Measurements from ENCODE around the gene DHRSX. TPM values are rescaled to one million over a fixed set of nuclear protein-coding genes. Genes with fewer than 3 reads are reported as not detected.

The DHRSX gene
- total RNA-seq, 1 donor from 2014 or later = 30.4 TPM

- Mint-ChIP-seq H3K4me3 (ENCODE audit: unreplicated experiment) (no peak overlapping the region), H3K27ac (ENCODE audit: unreplicated experiment) (no peak overlapping the region), H3K4me1 (ENCODE audit: low read depth, unreplicated experiment) (peaks cover 5% of the 10 kb centered on the region), H3K36me3 (ENCODE audit: low read depth, unreplicated experiment) (peaks cover 4% of the 10 kb centered on the region), H3K27me3 (ENCODE audit: low read depth, unreplicated experiment) (no peaks in the 10 kb centered on the region), H3K9me3 (ENCODE audit: unreplicated experiment) (no peaks in the 10 kb centered on the region)
- Histone ChIP-seq H3K4me2 (ENCODE audit: low read length) (no peak overlapping the region), H3K9ac (ENCODE audit: low read length) (no peak overlapping the region), H3K9me3 (ENCODE audit: insufficient read depth, low read depth, low read length) (no peaks in the 10 kb centered on the region), H2AFZ (ENCODE audit: low read depth, low read length) (no peak overlapping the region), H4K20me1 (ENCODE audit: insufficient read depth, low read length) (peaks cover 69% of the 10 kb centered on the region), H3K27me3 (ENCODE audit: insufficient read depth, low read length) (no peaks in the 10 kb centered on the region), H3K27ac (ENCODE audit: low read depth, low read length) (no peak overlapping the region), H3K79me2 (ENCODE audit: insufficient read depth, low read length) (peaks cover 53% of the 10 kb centered on the region), H3K4me3 (ENCODE audit: insufficient read depth, low read depth, low read length) (no peak overlapping the region), H3K4me1 (ENCODE audit: insufficient read depth, low read length) (no peaks in the 10 kb centered on the region), H3K36me3 (ENCODE audit: insufficient read depth, low read length) (no peaks in the 10 kb centered on the region)
- TF ChIP-seq EZH2 (IDR thresholded peaks at IDR 0.05; ENCODE audit: insufficient read depth, low read length) (no peak), CTCF (IDR thresholded peaks at IDR 0.05; ENCODE audit: insufficient read depth, low read depth, low read length) (no peak)
- DNase-seq (ENCODE audit: low read depth) (no peak), FAIRE-seq (no peak)
Observed at GRCh38 chrX:2469196-2469685, 31.5 kb downstream of the DHRSX start.

GRCh38 chrX:2468261-2469195 is 32.2 kb downstream of the DHRSX start:
- Histone ChIP-seq H3K36me3 (ENCODE audit: insufficient read depth, low read length) (no peaks in the 10 kb centered on the region), H3K4me1 (ENCODE audit: insufficient read depth, low read length) (peaks cover 4% of the 10 kb centered on the region), H3K4me3 (ENCODE audit: insufficient read depth, low read depth, low read length) (no peak overlapping the region), H3K9ac (ENCODE audit: low read length) (no peak overlapping the region), H4K20me1 (ENCODE audit: insufficient read depth, low read length) (peaks cover 72% of the 10 kb centered on the region), H3K79me2 (ENCODE audit: insufficient read depth, low read length) (peaks cover 56% of the 10 kb centered on the region), H3K27ac (ENCODE audit: low read depth, low read length) (no peak overlapping the region), H3K4me2 (ENCODE audit: low read length) (no peak overlapping the region), H3K27me3 (ENCODE audit: insufficient read depth, low read length) (no peaks in the 10 kb centered on the region), H3K9me3 (ENCODE audit: insufficient read depth, low read depth, low read length) (no peaks in the 10 kb centered on the region), H2AFZ (ENCODE audit: low read depth, low read length) (no peak overlapping the region)
- H3K9me3 Mint-ChIP-seq (ENCODE audit: unreplicated experiment) = no peaks in the 10 kb centered on the region
- no peak for DNase-seq (ENCODE audit: low read depth)
- H3K4me3 Mint-ChIP-seq (ENCODE audit: unreplicated experiment) = no peak overlapping the region
- H3K27ac Mint-ChIP-seq (ENCODE audit: unreplicated experiment) = no peak overlapping the region
- no peak for TF ChIP-seq CTCF (IDR thresholded peaks at IDR 0.05; ENCODE audit: insufficient read depth, low read depth, low read length)
- TF ChIP-seq EZH2 (IDR thresholded peaks at IDR 0.05; ENCODE audit: insufficient read depth, low read length) = no peak
- no peaks in the 10 kb centered on the region for H3K27me3 Mint-ChIP-seq (ENCODE audit: low read depth, unreplicated experiment)
- peaks cover 5% of the 10 kb centered on the region for H3K36me3 Mint-ChIP-seq (ENCODE audit: low read depth, unreplicated experiment)
- no peak for FAIRE-seq
- peaks cover 6% of the 10 kb centered on the region for H3K4me1 Mint-ChIP-seq (ENCODE audit: low read depth, unreplicated experiment)
